Duodenal mucosa (tissue), 2 donors: ENCODE data around the gene CROCC2.
A peak's percentile ranks its signal among the peaks of the same experiment; 100 is the strongest.

Experiments
- H3K27ac ChIP-seq: one replicate; pipeline ENCODE4 v1.7.0; 2013; ENCODE audit warnings: low read depth, low read length
- H3K27me3 ChIP-seq, 2 donors: one replicate each; pipeline ENCODE4 v1.7.0; 2013; ENCODE audit warnings: low read length in 2 of 2, control low read depth in 1 of 2; ENCODE audit not compliant: insufficient read depth in 2 of 2, control insufficient read depth in 1 of 2
- H3K36me3 ChIP-seq, 2 donors: one replicate each; pipeline ENCODE4 v1.7.0; 2013; ENCODE audit warnings: low read length in 2 of 2, control low read depth in 1 of 2; ENCODE audit not compliant: insufficient read depth in 2 of 2, control insufficient read depth in 1 of 2
- H3K4me1 ChIP-seq, 2 donors: one replicate each; pipeline ENCODE4 v1.7.0; 2013; ENCODE audit warnings: low read length in 2 of 2, control low read depth in 1 of 2; ENCODE audit not compliant: insufficient read depth in 2 of 2, control insufficient read depth in 1 of 2
- H3K4me3 ChIP-seq, 2 donors: one replicate each; pipeline ENCODE4 v1.7.0; 2013; ENCODE audit warnings: low read length in 2 of 2, low read depth in 1 of 2
- H3K9ac ChIP-seq, 2 donors: one replicate each; pipeline ENCODE4 v1.7.0; 2013; ENCODE audit warnings: low read length in 2 of 2, low read depth in 1 of 2
- H3K9me3 ChIP-seq, 2 donors: one replicate each; pipeline ENCODE4 v1.7.0; 2013; ENCODE audit warnings: low read length in 2 of 2, control low read depth in 1 of 2; ENCODE audit not compliant: control insufficient read depth in 1 of 2

CROCC2 gene

DNA sequence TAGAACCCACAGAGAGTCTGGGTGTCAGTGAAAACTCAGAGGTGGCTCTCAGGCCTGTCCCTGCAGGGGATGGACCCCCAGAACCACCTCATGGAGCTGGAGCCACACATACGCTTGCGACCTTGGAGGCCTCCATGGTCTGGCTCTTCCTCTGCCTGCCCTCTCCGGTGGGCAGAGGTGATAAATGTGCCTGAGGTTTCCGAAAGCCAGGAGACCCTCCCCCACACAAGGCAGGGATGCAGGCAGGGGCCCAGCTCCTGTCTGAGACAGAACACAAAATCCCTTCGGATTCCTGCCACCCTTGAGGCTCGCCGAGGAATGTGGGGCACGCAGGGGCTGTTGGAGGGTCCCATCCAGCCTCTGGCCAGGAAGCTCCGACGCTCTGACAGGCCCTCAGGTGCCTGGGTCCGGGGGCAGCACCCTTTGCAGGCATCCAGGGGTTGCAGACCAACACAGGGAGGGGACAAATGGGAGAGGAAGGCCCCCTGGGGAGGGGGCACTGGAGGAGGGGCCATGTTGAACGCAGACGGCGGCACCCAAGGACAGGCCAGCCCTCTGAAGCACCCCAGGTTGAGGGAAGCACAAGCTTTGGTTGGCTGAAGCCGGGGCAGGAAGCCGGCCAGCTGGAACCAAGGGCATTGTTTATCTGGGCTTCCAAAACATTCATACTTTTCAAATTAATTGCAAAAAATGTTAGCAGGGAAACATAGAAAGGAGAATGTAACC lies 88.2 kb downstream of the CROCC2 start:
- peaks cover 10 to 23% of the 10 kb centered on the region in 2 donors for H3K4me1 ChIP-seq
- H3K27ac ChIP-seq = no peak overlapping the region

DNA sequence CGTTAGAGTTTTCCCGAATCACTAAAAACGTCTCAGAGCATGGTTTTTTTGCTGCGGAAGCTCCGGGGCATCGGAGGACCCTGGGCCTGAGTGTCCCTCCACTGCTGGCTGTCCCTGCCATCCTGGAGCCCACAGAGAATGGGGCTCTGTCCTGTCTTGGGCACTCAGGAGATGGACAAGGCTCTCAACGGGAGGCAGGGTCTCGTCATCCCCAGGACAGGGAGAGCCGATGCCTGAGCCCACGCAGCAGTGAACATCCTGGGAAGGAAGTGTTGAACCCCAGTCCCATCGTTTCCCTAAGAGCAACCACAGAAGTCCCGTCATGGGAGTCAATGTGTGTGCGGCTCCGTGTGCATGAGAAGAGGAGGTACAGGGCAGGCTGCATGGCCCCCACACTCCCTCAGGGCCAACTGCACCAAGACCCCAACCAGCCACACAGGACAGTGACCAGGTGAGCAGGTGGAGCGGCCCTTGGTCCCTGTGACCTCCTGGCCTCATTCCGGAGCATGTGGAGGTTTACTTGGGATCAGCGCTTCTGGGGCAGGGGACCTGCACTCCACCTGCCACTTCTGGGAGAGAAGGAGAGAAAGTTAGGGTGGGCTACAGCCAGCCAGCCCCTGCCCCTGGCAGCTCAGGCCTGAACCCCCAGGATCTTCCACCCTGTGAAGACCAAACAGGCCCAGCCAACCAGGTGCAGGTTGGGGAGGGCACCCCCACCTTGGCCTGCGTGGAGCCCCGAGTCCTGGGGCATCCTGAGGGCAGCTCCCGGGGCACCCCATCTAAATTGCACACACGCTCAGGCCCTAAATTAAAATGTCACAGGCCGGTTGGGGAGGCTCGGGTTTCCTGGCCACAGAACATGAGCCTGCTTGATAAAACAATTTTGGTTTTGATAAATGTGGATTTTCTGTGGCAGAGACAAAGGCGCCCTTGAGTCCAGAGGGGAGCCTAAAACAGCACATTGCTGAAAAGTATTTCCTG lies 89.2 kb downstream of the CROCC2 start:
- Histone ChIP-seq H3K9ac (peak overlapping the region in 1 of 2 donors; percentile 6), H3K9me3 (no peaks in the 10 kb centered on the region), H3K4me3 (no peak overlapping the region), H3K36me3 (no peaks in the 10 kb centered on the region), H3K27me3 (no peaks in the 10 kb centered on the region), H3K27ac (no peak overlapping the region), H3K4me1 (peaks cover 10 to 26% of the 10 kb centered on the region in 2 donors)

More for the DNA sequence above, 88.2 kb downstream of the CROCC2 start:
- no peaks in the 10 kb centered on the region for H3K36me3 ChIP-seq
- H3K27me3 ChIP-seq = no peaks in the 10 kb centered on the region
- no peak overlapping the region for H3K9ac ChIP-seq
- H3K9me3 ChIP-seq = no peaks in the 10 kb centered on the region
- H3K4me3 ChIP-seq = no peak overlapping the region

DNA sequence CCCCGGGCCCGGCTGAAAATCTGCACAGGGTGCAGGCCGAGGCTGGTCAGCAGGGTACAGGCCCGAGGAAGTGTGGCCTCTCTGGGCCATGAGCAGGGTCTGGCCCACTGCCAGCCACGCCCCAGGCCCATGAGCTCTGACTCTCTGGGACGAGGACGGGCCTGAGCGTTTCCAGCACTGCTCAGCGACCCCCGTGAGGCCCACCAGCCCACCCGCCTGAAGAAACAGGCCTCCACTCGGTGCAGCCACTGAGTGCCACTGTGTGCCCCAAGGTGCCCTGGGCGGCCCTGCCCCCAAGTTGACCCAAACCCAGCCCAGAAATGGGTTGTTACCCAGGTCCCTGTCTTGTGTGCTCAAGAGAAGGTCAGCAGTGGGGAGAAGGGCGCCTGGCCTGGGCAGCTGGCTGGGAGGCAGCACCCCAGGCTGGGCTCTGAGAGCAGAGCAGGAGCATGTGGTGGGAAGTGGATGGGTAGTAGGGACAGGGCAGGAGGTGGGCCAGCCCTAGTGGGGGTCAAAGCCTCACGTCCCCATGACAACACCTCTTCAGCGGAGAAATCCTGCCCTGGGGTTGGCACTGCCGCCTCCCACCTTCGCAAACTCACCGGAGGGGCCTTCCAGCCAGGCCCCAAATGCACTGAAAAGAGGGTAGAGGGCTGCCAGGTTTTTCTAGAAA lies 90.2 kb downstream of the CROCC2 start:
- Histone ChIP-seq H3K27ac (no peak overlapping the region), H3K4me1 (peaks cover 10 to 26% of the 10 kb centered on the region in 2 donors), H3K4me3 (no peak overlapping the region)

DNA sequence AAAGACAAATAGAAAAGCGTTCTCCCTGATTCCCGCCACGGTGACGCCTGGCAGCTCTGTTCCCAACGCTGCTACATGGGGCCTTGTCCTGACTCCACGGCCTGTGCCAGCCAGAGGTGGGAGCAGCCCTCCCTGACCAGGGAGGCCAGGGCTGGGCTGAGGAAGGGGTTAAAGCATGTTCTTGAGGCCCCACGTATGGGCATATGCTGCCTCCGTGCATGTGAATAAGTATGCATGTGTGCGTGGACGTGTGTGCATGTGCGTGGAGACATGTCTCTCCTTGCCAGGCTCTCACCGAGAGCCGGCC lies 90.7 kb downstream of the CROCC2 start:
- peaks cover 10 to 26% of the 10 kb centered on the region in 2 donors for H3K4me1 ChIP-seq
- no peaks in the 10 kb centered on the region for H3K9me3 ChIP-seq
- H3K27me3 ChIP-seq = no peaks in the 10 kb centered on the region
- no peak overlapping the region for H3K27ac ChIP-seq
- no peak overlapping the region for H3K4me3 ChIP-seq
- H3K36me3 ChIP-seq = no peaks in the 10 kb centered on the region
- H3K9ac ChIP-seq = no peak overlapping the region

More for the DNA sequence above, 90.2 kb downstream of the CROCC2 start:
- no peaks in the 10 kb centered on the region for H3K27me3 ChIP-seq
- no peak overlapping the region for H3K9ac ChIP-seq
- no peaks in the 10 kb centered on the region for H3K9me3 ChIP-seq
- H3K36me3 ChIP-seq = no peaks in the 10 kb centered on the region

DNA sequence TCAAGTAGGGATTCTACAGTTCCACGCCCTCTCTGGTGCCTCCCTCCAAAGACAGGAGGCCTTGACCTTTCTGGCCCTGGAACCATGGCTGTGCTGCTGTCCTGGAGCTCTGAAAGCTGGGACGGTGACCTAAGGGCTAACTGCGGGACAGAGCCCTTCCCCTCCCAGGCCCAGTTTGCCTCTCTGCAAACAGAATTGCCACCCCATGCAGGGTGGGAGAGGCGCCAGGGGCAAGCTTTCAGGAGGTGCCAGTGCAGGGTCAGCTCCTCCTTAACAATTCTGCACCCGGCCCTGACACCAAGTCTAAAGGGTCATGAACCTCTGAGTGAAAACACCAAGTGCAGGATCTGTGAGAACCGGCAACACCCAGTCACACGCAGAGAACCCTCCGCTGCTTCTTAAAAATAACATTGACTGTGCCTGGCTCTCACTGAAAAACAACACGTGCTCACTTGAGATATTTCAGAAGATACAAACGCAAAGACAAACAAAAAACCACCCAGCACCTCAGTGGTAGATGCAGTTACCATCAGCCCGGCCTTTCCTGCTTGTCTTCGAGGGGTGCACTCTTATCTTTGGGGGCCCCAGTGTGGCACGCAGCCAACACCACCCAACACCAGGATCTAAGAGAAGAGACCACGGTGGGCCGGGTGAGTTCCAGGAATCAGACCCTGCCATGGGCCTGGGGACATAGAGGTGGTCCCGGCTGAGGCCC lies 91.2 kb downstream of the CROCC2 start:
- Histone ChIP-seq H3K27me3 (no peaks in the 10 kb centered on the region), H3K4me1 (peaks cover 6 to 21% of the 10 kb centered on the region in 2 donors), H3K27ac (no peak overlapping the region), H3K36me3 (no peaks in the 10 kb centered on the region), H3K4me3 (peak overlapping the region in 1 of 2 donors; percentile 67), H3K9me3 (no peaks in the 10 kb centered on the region), H3K9ac (peak overlapping the region in 1 of 2 donors; percentile 48)

DNA sequence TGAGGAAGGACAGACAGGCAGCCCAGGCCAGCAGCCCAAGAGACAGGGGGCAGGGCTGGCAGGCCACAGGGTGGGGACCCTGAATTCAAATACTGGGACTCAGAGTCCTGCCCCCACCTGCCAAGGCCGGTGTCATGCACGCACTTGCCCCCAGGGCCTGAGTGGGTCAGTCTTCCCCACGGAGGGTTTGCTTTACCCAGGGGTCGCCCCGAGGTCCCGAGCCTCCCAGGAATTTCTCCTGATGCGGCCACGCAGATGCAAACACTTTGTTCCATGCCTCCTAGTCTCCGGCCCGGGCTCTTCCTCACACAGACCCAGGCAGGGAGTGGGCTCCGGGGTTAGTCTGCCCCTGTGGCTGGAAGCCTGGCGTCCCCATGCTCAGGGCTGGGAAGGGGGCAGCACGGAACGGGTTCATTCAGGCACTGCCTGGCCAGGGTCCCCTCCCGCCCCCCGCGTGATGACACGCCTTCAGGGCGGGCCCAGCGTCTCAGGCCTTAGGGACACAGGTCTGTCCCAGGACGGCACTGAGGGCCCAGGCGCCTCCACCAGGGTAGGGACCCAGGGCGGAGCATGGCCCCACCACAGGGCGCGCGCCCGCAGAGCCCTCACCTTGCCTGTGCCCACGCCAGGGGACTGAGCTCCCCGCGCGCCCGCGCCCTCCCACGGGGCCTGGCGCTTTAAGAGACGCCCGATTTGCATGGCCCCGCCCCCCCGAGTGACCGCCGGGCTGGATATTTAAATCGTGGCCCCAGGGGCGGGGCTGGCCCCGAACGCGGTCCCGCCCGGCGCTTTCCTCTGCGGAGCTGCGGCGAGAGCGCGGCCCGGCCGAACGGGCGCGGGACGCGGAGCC lies 91.9 kb downstream of the CROCC2 start, which contains the start of gene SNED1:
TSS of gene SNED1 (plus strand) at position 763 of the 850 bp plus-strand sequence. CDS start 220 bp downstream, outside the sequence.
- Histone ChIP-seq H3K27me3 (no peaks in the 10 kb centered on the region), H3K9ac (peak within 1 kb of the TSS; percentile 47 to 48), H3K4me1 (peaks cover 5 to 19% of the 10 kb centered on the region in 2 donors), H3K27ac (peak within 1 kb of the TSS; percentile 81), H3K36me3 (peaks cover 0 to under 1% of the 10 kb centered on the region in 2 donors), H3K4me3 (peak within 1 kb of the TSS; percentile 67), H3K9me3 (peaks cover 0 to under 1% of the 10 kb centered on the region in 2 donors)

DNA sequence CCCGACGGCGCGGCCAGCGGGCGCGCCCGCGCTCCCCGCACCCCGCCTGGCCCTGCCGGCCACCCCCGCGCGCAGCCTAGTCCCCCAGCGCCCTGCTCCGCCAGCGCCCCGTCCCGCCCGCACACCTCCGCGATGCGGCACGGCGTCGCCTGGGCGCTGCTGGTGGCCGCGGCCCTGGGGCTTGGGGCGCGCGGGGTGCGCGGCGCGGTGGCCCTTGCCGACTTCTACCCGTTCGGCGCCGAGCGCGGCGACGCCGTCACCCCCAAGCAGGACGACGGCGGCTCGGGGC lies 92.5 kb downstream of the CROCC2 start:
- H3K4me1 ChIP-seq = peaks cover 5 to 19% of the 10 kb centered on the region in 2 donors
- peaks cover 0 to 6% of the 10 kb centered on the region in 2 donors for H3K36me3 ChIP-seq
- no peak overlapping the region for H3K9ac ChIP-seq
- no peaks in the 10 kb centered on the region for H3K27me3 ChIP-seq
- H3K27ac ChIP-seq = peak overlapping the region; percentile 3
- peak overlapping the region; percentile 15 to 55 for H3K4me3 ChIP-seq
- peaks cover 5 to 6% of the 10 kb centered on the region in 2 donors for H3K9me3 ChIP-seq

DNA sequence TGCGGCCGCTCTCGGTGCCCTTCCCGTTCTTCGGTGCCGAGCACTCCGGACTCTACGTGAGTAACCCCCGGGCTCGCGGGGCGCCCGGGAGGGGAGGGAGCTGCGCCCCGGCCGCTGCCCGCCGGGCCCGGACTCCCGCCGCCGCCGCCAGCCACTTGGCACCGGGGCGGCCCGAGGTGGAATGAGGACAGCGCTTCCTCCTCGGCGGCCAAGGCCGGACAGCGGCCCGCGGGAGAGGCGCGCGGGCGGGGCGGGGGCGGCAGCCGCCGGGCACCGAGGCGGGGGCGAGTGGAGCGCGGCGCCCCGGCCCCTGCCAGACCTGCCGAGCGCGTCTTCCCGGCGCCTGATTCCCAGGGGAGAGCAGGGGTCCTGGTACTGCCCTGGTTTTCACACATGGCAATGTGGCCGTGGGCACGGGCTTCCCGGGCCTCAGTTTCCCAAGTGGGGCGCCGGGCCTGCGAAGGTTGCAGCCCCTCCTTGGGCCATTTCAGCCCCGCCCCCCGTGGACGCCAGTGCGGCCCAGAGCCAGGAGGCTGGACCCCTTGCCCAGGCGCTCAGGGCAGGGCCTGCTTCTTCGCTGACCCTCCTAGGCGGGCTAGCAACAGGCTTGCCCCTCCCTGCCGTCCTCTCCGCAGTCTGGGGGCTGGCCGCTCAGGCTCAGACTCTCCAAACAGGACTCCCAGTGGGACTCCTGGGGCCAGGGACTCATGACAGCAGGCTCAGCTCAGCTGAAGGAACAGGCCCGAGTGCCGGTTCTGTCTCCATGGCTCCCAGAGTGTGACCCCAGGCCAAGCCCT lies 93.1 kb downstream of the CROCC2 start:
- H3K4me1 ChIP-seq = peaks cover 5 to 19% of the 10 kb centered on the region in 2 donors
- H3K36me3 ChIP-seq = peaks cover 0 to 9% of the 10 kb centered on the region in 2 donors
- no peak overlapping the region for H3K9ac ChIP-seq
- H3K27me3 ChIP-seq = no peaks in the 10 kb centered on the region
- H3K27ac ChIP-seq = peak overlapping the region; percentile 3
- H3K9me3 ChIP-seq = peaks cover 11% of the 10 kb centered on the region in 2 donors
- H3K4me3 ChIP-seq = peak overlapping the region; percentile 40 to 55
